ENCODE measurements around the gene SART1.
"Not testable (repeated sequence)": the region's sequence is repeated elsewhere in the genome, so short reads cannot be mapped to it uniquely, and the experiment has no call there.

SART1 gene

DNA sequence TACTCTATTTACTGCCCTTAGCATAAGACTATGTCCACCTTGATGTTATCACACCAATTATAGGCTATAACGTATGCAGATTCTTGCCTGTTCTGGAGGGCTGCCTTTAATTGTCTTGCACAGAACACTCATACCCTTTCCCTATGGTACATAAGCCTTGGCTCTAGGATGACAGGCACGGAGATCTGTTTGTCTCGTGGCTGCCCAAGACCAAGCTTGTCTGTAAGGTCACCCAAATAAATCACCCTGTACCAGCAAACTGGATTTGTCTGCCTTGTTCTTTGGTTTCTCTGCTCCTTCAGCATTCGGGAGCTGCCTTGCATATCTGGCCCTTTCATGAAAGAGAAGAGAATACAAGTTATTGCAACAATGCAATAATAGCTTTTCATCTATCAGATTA lies 23.8 kb upstream of the SART1 start:
- DNase-seq: no peak

DNA sequence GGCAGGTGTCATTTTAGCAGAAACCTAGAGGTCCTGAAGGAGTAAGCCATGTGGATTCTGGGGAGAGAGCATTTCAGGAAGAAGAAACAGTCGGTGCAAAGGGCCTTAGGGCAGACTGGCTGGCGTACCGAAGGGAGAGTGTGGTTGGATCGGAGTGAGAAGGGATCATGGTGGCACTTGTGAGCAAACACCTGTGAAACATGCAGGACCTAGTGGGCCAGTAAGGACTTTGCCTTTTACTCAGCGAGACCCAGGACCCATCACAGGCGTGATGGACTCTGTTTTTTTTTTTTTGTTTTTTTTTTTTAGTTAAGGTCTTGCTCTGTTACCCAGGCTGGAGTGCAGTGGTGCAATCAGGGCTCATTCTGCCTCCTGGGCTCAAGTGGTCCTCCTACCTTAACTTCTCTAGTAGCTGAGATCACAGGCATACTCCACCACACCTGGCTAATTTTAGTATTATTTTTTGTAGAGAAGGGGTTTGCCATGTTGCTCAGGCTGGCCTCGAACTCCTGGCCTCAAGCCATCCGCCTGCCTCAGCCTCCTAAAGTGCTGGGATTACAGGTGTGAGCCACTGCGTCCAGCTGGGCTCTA lies 19.7 kb upstream of the SART1 start:
- DNase-seq: no peak

DNA sequence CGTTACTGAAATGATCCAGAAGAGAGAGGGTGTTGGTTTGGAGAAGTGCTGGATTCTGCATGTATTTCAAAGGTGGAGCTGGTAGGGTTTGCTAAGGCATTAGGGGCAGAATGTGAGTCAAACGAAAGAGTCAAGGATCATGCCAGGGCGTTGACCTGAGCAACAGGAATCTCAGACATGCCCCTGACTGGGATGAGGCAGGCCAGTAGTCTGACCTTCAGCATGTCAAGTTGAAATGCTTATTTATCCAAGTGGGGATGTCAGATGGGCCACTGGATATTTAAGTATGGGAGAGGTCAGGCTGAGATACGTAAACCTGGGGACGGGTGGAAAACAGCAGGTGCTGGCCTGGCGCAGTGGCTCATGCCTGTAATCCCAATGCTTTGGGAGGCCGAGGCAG lies 19.0 kb upstream of the SART1 start:
- no peak for DNase-seq

DNA sequence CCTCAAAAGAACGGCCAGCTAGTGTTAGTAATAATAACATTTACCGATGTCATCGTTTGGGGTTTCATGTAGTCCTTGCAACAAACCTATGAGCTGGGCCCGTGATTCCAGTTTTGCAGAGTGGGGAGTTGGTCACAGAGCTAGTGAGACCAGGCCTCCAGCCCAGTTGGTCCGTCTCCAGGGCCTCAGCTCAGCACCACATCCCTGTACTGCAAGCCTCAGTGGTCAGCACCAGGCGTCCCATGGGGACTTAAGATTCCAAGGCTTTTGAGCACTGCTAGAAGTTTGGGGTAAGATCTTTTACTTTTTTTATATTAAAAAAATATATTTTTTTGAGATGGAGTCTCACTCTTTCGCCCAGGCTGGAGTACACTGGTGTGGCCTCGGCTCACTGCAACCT lies 17.3 kb upstream of the SART1 start:
- no peak for DNase-seq

DNA sequence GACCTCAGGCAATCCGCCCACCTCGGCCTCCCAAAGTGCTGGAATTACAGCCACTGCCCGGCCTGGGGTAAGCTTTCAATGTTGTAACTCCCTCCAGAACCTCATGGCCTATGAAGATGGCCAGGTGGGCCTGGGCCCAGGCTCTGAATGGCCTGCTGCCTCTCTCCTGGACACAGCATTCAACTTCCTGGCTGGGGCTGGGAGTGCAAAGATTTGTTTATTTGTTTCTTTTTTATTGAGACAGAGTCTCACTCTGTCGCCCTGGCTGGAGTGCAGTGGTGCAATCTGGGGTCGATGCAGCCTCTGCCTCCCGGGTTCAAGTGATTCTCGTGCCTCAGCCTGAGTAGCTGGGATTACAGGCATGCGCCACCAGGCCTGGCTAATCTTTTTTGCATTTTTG lies 16.8 kb upstream of the SART1 start:
- no peak for DNase-seq

DNA sequence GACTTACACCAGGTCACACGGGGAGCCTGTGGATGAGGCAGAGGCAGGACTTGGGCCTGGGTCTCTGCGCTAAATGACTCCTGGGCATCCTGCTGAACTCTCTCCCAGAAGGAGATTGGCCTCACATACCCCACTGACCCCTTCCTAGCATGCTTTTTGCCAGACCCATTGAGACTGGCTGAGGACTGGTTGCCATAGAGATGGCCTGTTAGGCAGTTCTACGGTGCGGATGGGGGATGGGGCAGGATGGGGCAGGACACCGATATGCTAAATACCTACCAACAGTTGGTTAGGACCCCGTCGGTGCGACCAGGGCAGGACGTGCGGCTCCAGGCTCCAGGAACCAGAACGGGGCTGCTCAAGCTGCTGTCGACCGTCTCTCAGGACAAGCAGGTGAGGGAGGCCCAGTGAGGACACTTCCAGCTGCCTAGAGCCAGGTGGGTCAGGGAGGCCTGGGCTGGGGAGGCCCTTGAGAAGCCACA lies 16.1 kb upstream of the SART1 start, which contains the start of gene TSGA10IP:
TSS of gene TSGA10IP (plus strand) at position 51 of the 482 bp plus-strand sequence. CDS start at position 247, 196 bp downstream.
- DNase-seq: no peak

DNA sequence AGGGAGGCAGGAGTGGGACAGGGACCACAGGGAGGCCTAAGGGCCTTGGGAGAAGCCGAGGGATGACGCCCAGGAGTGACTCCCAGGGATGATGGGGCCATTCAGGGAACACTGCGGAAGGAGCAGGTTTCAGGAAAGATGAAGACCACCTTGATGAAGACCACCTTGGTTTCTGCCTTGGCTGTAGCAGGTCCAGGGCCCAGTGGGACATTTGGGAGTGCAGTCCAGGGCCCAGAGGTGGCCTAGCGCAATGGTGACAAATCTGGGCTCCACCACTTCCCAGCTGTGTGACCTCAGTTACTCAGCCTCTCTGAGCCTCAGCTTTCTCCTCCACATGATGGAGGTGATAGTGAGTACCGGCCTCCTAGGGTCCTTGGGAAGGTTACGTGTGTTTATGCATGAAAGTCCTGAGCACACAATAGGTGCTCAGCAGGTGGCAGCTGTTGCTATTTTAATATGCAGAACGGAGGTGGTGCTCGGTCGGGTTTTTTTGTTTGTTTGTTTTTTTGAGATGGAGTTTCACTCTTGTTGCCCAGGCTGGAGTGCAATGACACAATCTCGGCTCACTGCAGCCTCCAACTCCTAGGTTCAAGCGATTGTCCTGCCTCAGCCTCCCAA lies 15.5 kb upstream of the SART1 start:
- no peak for DNase-seq

DNA sequence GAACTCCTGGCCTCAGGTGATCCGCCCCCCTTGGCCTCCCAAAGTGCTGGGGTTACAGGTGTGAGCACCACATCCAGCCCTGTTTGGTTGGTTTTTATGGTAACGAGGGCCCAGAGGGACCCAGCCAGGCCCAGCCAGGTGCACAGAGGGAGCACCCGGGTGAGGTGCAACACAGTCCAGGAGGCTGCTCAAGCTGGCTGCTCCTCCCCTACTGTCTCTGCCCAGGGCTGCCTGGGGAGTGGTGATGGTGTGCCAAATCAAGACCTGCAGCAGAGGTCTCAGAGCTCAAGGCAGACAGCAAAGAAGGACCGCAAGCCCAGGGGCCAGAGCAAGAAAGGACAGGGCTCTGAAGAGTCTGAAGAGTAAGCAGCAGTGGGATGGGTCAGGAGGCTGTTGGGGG lies 14.9 kb upstream of the SART1 start:
- DNase-seq: no peak

DNA sequence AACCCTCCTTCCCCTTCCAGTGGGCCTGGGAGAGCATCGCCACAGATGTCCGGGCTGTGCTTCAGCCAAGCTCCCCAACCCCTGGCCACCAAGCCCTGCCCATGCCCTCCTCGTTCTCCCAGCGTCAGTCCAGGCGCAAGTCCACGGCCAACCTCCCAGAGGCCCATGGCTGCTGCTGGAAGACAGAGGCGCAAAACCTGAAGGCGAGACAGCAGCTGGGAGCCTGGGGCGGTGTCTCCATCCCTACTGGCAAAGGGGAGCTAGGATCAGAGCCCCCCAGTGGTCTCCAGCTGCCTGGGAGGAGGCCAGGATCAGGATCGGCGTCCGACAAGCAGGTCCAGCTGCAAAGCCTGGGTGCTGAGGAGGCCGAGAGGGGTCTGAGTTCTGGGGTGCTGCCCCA lies 14.4 kb upstream of the SART1 start:
- DNase-seq: no peak

DNA sequence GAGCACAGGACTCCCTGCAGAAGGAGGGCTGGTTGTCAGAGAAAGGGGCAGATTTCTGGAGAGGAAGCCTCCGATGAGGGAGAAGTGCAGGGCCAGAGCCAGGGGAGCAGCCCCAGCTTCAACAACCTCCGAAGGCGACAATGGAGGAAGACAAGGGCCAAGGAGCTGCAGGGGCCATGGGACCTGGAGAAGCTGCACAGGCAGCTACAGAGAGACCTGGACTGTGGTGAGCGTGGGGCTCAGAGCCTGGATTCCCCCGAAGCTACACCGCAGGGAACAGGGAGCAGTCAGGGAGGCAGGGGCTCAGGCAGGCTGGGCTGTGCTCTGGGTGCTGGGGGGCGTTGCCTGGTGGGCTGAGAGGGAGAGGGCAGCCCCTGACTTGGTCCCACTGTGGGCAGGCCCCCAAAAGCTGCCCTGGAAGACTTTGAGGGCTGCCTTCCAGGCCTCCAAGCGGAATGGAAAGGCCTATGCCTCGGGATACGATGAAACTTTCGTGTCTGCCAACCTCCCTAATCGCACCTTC lies 13.9 kb upstream of the SART1 start:
- DNase-seq: no peak

DNA sequence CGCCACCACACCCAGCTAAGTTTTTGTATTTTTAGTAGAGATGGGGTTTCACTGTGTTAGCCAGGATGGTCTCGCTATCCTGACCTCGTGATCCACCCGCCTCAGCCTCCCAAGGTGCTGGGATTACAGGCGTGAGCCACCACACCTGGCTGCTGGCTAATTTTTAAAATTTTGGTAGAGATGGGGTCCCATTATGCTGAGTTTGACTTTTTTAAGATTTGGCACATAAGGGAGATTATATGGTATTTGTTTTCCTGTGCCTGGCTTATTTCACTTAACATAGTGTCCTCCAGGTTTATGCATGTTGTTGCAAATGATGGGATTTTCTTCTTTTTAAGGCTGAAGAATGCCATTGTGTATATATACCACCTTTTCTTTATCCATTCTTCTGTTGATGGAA lies 10.8 kb upstream of the SART1 start:
- DNase-seq: not testable (repeated sequence)

DNA sequence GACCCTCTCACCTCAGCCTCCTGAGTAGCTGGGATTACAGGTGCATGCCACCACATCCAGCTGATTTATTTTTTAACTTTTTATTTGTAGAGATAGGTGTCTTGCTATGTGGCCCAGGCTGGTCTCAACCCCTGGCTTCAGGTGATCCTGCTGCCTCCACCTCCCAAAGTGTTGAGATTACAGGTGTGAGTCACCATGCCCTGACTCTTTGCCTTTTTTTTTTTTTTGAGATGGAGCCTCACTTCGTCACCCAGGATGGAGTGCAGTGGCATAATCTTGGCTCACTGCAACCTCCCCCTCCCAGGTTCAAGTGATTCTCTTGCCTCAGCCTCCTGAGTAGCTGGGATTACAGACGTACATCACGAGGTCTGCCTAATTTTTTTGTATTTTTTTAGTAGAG lies 9.9 kb upstream of the SART1 start:
- DNase-seq: not testable (repeated sequence)

DNA sequence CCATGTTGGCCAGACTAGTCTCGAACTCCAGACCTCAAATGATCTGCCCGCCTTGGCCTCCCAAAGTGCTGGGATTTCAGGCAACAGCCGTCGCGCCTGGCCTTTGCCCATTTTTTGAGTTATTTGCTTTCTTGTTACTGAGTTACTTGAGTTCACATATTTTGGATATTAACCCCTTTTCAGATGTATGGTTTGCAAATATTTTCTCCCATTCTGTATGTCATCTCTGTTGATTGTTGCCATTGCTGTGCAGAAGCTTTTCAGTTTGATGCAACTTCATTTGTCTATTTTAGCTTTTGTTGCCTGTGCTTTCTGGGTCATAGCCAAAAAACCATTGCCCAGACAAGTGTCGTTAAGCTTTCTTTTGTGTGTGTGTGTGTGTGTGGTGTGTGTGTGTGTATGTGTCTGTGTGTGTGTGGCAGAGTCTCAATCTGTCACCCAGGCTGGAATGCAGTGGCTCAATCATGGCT lies 9.4 kb upstream of the SART1 start:
- DNase-seq: no peak

DNA sequence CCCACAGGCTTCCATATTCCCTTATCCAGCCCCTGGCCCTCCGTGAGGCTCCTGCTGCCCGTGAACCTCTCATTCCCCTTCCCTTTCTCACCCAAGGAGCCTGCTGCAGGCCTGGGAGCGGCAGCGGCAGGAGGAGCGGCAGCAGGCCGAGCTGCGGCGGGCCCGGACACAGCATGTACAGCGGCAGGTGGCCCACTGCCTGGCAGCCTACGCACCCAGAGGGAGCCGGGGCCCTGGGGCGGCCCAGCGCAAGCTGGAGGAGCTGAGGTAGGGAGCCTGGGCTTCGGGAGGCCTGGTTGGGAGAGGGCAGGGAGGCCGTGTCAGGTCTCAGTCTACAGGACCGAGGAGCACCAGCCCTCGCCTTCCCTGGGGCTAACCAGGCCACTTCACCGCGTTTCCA lies 8.1 kb upstream of the SART1 start:
- no peak for DNase-seq

DNA sequence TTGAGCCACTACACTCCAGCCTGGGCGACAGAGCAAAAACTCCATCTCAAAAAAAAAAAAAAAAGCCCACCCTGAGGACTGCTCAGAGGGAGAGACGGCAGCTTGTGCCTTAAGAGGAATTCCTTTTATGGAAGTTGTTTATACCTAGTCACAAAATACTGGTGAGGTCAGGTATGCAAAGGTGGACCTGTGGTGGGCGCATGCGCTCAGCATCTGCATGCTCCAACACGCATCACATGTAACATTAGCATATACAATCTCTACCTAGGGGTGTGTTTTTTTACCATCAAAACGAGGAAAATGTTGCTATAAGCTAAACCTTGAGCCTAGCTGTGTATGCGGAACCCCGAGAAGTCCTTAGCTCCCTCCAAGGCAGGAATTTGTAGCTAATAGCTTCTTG lies 6.8 kb upstream of the SART1 start:
- no peak for DNase-seq

DNA sequence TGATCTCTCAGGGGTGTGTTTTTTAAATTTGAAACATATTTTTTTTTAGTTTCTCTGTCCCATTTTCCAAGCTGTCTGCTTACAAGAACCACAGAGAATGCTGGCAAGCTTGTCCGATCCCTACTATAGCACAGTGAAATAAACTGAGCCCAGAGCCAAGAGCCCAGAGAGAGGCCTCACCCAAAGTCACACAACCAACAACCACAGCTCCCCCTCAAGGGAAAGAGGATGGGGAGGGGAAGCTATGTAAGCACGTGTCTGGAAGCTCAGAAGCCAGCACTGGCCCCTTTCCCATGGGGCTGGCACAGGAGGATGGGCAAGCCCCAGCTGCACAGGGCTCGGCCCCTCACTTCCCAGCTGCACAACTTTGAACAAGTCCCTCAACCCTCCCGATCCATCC lies 3.2 kb upstream of the SART1 start:
- DNase-seq: no peak

DNA sequence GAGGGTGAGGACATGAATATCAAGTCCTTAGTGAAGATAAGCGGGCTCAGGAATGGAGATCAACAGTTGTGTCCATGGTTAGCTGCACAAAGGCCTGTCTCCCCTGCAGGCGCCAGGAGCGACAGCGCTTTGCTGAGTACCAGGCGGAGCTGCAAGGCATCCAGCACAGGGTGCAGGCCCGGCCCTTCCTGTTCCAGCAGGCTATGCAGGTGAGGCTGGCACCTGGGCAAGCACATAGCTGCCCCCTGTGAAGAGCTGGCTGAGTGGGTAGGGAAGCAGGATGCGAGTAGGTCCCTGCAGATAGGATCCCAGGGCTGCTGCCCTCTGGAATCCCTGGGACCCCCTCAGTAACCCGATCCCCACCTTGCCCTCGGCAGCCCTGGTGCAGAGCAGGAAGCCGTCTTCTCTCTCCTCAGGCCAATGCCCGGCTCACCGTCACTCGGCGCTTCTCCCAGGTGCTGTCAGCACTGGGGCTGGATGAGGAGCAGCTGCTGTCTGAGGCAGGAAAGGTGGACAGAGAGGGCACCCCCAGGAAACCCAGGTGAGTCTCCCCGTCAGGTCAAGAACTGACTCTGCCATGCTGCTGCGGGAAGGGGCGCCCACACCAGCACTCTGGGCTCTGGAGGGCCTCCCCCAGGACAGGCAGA lies 2.6 kb upstream of the SART1 start:
- no peak for DNase-seq

DNA sequence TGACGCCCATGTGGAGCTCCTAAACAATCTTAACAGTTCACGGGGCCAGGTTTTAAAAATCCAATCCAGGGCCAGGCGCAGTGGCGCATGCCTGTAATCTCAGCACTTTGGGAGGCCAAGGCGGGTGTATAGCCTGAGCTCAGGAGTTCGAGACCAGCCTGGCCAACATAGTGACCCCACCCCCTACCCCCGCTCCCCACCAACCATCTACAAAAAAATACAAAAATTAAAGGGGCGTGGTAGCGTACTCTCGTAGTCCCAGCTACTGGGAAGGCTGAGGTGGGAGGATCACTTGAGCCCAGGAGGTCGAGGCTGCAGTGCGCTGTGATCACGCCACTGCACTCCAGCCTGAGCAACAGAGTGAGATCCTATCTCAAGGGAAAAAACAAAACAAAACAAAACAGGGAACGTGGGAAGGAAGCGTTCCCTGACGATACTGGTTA lies 689 bp upstream of the SART1 start:
- no peak for DNase-seq

DNA sequence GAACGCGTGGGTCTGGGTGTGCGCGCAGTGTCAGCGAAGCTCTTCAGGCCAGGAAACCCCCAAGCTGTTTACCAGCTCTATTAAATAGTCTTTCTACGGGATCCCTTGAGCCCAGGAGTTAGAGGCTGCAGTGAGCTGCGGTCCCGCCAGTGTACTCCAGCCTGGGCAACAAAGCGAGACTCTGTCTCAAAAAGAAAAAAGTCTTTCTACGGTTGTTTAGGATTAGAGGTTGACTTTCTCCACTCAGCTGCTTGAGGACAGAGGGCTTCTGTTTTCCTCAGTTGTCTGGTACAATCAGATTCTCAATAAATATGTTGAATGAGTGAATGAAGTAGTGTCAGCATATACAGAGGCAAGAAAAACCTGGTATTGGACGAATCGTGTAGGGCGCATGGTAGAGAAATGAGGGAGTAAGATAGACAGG lies 619 bp downstream of the SART1 start:
- no peak for DNase-seq

DNA sequence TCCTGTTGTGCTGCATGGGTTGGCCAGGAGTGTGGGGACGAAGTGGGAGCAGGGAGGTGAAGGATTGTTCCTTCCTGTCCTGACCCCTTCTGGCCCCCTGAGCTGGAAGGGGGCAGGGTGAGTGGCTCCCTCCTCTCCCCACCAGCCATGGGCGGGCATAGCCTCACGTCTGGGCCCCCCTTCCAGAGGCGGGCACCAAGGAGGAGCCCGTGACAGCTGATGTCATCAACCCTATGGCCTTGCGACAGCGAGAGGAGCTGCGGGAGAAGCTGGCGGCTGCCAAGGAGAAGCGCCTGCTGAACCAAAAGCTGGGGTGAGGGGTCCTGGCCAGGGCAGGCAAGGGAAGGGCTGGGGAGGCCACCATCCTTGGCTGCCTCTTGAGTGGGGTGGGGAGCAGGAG lies 3.4 kb downstream of the SART1 start:
- DNase-seq: no peak

DNA sequence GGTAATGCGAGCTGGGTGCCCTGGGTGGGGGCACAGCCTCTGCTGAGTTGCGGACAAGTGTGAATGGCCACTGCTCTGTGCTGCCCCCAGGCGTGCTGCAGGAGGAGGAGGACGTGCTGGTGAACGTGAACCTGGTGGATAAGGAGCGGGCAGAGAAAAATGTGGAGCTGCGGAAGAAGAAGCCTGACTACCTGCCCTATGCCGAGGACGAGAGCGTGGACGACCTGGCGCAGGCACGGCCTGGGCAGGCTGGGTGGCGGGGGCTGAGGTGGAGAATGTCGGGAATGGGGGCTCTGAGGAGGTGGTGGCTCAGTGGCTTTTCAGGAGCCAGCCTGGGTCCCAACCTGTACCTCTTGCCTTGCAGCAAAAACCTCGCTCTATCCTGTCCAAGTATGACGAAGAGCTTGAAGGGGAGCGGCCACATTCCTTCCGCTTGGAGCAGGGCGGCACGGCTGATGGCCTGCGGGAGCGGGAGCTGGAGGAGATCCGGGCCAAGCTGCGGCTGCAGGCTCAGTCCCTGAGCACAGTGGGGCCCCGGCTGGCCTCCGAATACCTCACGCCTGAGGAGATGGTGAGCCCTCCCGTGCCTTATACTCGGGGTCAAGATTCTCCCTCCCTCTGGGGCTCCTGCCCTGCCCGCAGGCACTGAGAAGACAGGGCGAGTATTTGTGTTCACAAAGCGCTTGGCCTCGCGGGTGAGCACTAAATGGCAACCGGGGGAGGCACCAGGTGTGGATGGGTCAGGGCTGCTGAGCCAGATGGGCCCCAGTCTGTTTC lies 4.6 kb downstream of the SART1 start:
- DNase-seq: no peak

DNA sequence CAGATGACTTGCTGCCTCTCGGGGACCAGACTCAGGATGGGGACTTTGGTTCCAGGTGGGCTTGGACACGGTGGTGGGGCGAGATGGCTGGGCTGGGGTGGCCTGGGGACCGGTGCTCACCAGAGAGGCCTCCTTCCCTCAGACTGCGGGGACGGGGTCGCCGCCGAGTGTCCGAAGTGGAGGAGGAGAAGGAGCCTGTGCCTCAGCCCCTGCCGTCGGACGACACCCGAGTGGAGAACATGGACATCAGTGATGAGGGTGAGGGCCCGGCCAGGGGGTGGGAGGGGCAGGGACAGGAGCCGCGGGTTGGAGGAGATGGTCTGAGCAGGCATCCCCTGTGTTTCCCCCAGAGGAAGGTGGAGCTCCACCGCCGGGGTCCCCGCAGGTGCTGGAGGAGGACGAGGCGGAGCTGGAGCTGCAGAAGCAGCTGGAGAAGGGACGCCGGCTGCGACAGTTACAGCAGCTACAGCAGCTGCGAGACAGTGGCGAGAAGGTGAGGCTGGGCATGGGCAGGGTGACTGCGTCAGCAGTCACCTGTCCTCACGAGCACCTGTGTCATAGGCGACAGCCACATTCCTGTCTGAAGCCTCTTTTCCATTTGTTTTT lies 5.9 kb downstream of the SART1 start:
- no peak for DNase-seq

All from activated CD8-positive, alpha-beta memory T cell treated with anti-CD3 and anti-CD28 coated beads, Interleukin-2, amount 50 U/mL, for 4 hours (primary cell).